HG03280 (cell line): ENCODE results near the gene DYSF.
"Not testable (repeated sequence)": the region's sequence is repeated elsewhere in the genome, so short reads cannot be mapped to it uniquely, and the experiment has no call there.

Experiments used
- ATAC-seq: cut with Tn5 transposase; IDR thresholded peaks from one replicate; pipeline ENCODE4 v1.9.1; 2021; ENCODE audit warnings: mild to moderate bottlenecking, moderate library complexity; ENCODE audit not compliant: unreplicated experiment

Gene DYSF

GRCh38 chr2:71453404-71454220 lies at the start of gene DYSF:
Gene DYSF (plus strand): TSS chr2:71453561.
- ATAC-seq: no peak

GRCh38 chr2:71409611-71410010 lies 43.8 kb upstream of the DYSF start:
- no peak for ATAC-seq

- no peak for ATAC-seq
Measured at GRCh38 chr2:71410696-71411095, 42.7 kb upstream of the DYSF start.

GRCh38 chr2:71416866-71417265 lies 36.5 kb upstream of the DYSF start:
- ATAC-seq: not testable (repeated sequence)

GRCh38 chr2:71417300-71418202 lies 35.8 kb upstream of the DYSF start:
- no peak for ATAC-seq

GRCh38 chr2:71419145-71419544 lies 34.2 kb upstream of the DYSF start:
- ATAC-seq: no peak

- ATAC-seq: no peak
Measured at GRCh38 chr2:71419976-71420375, 33.4 kb upstream of the DYSF start.

GRCh38 chr2:71422786-71423185 lies 30.6 kb upstream of the DYSF start:
- no peak for ATAC-seq

- ATAC-seq: no peak
Measured at GRCh38 chr2:71423817-71424420, 29.4 kb upstream of the DYSF start.

GRCh38 chr2:71426721-71427120 lies 26.6 kb upstream of the DYSF start:
- ATAC-seq: no peak

GRCh38 chr2:71428472-71429383 lies 24.6 kb upstream of the DYSF start:
- no peak for ATAC-seq

GRCh38 chr2:71445142-71445541 lies 8.2 kb upstream of the DYSF start:
- ATAC-seq: not testable (repeated sequence)

- no peak for ATAC-seq
Measured at GRCh38 chr2:71446505-71446904, 6.9 kb upstream of the DYSF start.

- ATAC-seq: no peak
Measured at GRCh38 chr2:71449343-71449742, 4.0 kb upstream of the DYSF start.

GRCh38 chr2:71451705-71452104 lies 1.7 kb upstream of the DYSF start:
- ATAC-seq: no peak

GRCh38 chr2:71452565-71452964 lies 796 bp upstream of the DYSF start:
- no peak for ATAC-seq

GRCh38 chr2:71454221-71455010 lies 1.1 kb downstream of the DYSF start:
- ATAC-seq: no peak

GRCh38 chr2:71455011-71455740 lies 1.8 kb downstream of the DYSF start:
- ATAC-seq: no peak
